HG02943 (cell line): ENCODE results near the gene TRERF1.

ENCODE experiments used
- ATAC-seq: cut with Tn5 transposase; IDR thresholded peaks from one replicate; pipeline ENCODE4 v1.9.1; 2021; ENCODE audit warnings: mild to moderate bottlenecking, low read depth, moderate library complexity; ENCODE audit not compliant: unreplicated experiment

The TRERF1 gene

GRCh38 chr6:42280966-42281533 lies 170.7 kb downstream of the TRERF1 start:
- no peak for ATAC-seq

- ATAC-seq, result no peak
These were observed 171.6 kb downstream of the TRERF1 start for GRCh38 chr6:42279966-42280629.

GRCh38 chr6:42279144-42279781 lies 172.5 kb downstream of the TRERF1 start:
- no peak for ATAC-seq

- ATAC-seq, result no peak
These were observed 173.4 kb downstream of the TRERF1 start for GRCh38 chr6:42278131-42278853.

- ATAC-seq, result no peak
These were observed 175.5 kb downstream of the TRERF1 start for GRCh38 chr6:42276034-42276890.

- ATAC-seq, result no peak
These were observed 176.2 kb downstream of the TRERF1 start for GRCh38 chr6:42275376-42276033.

GRCh38 chr6:42274898-42275297 lies 176.8 kb downstream of the TRERF1 start:
- no peak for ATAC-seq

GRCh38 chr6:42271834-42272805 lies 179.6 kb downstream of the TRERF1 start:
- no peak for ATAC-seq

- ATAC-seq, result peak; percentile 24
These were observed 181.7 kb downstream of the TRERF1 start for GRCh38 chr6:42269974-42270510.

GRCh38 chr6:42269553-42269952 lies 182.2 kb downstream of the TRERF1 start:
- peak; percentile 95 for ATAC-seq

GRCh38 chr6:42268835-42269204 lies 182.9 kb downstream of the TRERF1 start:
- no peak for ATAC-seq

GRCh38 chr6:42268016-42268834 lies 183.5 kb downstream of the TRERF1 start:
- no peak for ATAC-seq

- ATAC-seq, result no peak
These were observed 185.2 kb downstream of the TRERF1 start for GRCh38 chr6:42266538-42266937.

GRCh38 chr6:42264852-42265390 lies 186.8 kb downstream of the TRERF1 start:
- no peak for ATAC-seq

- no peak for ATAC-seq
These were observed 187.4 kb downstream of the TRERF1 start for GRCh38 chr6:42264162-42264851.

GRCh38 chr6:42263165-42263728 lies 188.5 kb downstream of the TRERF1 start:
- no peak for ATAC-seq

GRCh38 chr6:42260972-42261371 lies 190.8 kb downstream of the TRERF1 start:
- no peak for ATAC-seq
